ENCODE data around the gene LPP.

- TF ChIP-seq MAX (IDR thresholded peaks at IDR 0.05) (no peak), E2F6 (IDR thresholded peaks at IDR 0.05; ENCODE audit: borderline replicate concordance, low read depth) (no peak), CTCF (IDR thresholded peaks at IDR 0.05) (no peak), CEBPB (IDR thresholded peaks at IDR 0.05) (no peak), RCOR1 (IDR thresholded peaks at IDR 0.05; ENCODE audit: low read depth, low read length) (no peak), HMGXB4 (CRISPR knock-in tag; IDR thresholded peaks at IDR 0.05; ENCODE audit: borderline replicate concordance) (no peak), MYC (IDR thresholded peaks at IDR 0.05; ENCODE audit: borderline replicate concordance, low read length) (no peak), RAD21 (conservative IDR thresholded peaks at IDR 0.05 in 1 of 2, IDR thresholded peaks at IDR 0.05 in 1 of 2) (no peak), POLR2AphosphoS2 (conservative IDR thresholded peaks at IDR 0.05; ENCODE audit: low read length) (no peak), NR3C1 (IDR thresholded peaks at IDR 0.05) (no peak), JUNB (IDR thresholded peaks at IDR 0.05) (no peak), PHF8 (IDR thresholded peaks at IDR 0.05; ENCODE audit: borderline replicate concordance, low read depth) (no peak)
Observed at GRCh38 chr3:188292251-188292650, 138.3 kb downstream of the LPP start.
